WTC11 (cell line): Measurements from ENCODE around the gene JADE1. TPM values are rescaled to one million over a fixed set of nuclear protein-coding genes. Genes with fewer than 3 reads are reported as not detected.
A peak's percentile ranks its signal among the peaks of the same experiment; 100 is the strongest.

ENCODE experiments used
- ATAC-seq: fragments of 200-7000 bp; cut with Tn5 transposase; 2 replicates; pipeline ENCODE4 v1.10.0; 2021; ENCODE audit warnings: mild to moderate bottlenecking, moderate library complexity
- CTCF ChIA-PET: fragments of 300-600 bp; sonication (Branson Sonifier 250); formaldehyde crosslinking; loops from one replicate; lab custom pipeline; 2021; ENCODE audit warnings: antibody characterized with exemption; lab: Charles Lee
- POLR2A ChIA-PET: fragments of 350-600 bp; sonication (Branson Sonifier 250); formaldehyde crosslinking; loops from one replicate; lab custom pipeline; 2021; ENCODE audit warnings: antibody characterized with exemption; lab: Charles Lee
- DNase-seq: peaks from one replicate; pipeline ENCODE4 v3.0.0; 2021; ENCODE audit warnings: low spot score
- H3K27ac Mint-ChIP-seq: 2 replicates; pipeline ENCODE4 v1.8.0; 2021; ENCODE audit warnings: mixed read lengths
- H3K27me3 Mint-ChIP-seq: 2 replicates; pipeline ENCODE4 v1.8.0; 2021; ENCODE audit warnings: low read depth, mild to moderate bottlenecking, moderate library complexity, mixed read lengths
- H3K36me3 Mint-ChIP-seq: 2 replicates; pipeline ENCODE4 v1.8.0; 2021; ENCODE audit warnings: mixed read lengths
- H3K4me1 Mint-ChIP-seq: 2 replicates; pipeline ENCODE4 v1.8.0; 2022; ENCODE audit warnings: mixed read lengths
- H3K4me3 Mint-ChIP-seq: 2 replicates; pipeline ENCODE4 v1.8.0; 2021; ENCODE audit warnings: mild to moderate bottlenecking, moderate library complexity, mixed read lengths
- H3K9me3 Mint-ChIP-seq: 2 replicates; pipeline ENCODE4 v1.8.0; 2021; ENCODE audit warnings: mixed read lengths
- EMX1 ChIP-seq: fragments of 250-450 bp; sonication (Bioruptor Pico); IDR thresholded peaks from 2 replicates; pipeline ENCODE4 v1.8.0; 2021; ENCODE audit warnings: mild to moderate bottlenecking
- ERG ChIP-seq: fragments of 250-450 bp; sonication (Bioruptor Pico); IDR thresholded peaks from 2 replicates; pipeline ENCODE4 v1.8.0; 2021; ENCODE audit warnings: mild to moderate bottlenecking
- FOXK1 ChIP-seq: sonication (generic); formaldehyde crosslinking; IDR thresholded peaks from 2 replicates; pipeline ENCODE4 v1.8.0; 2022; ENCODE audit warnings: mild to moderate bottlenecking, moderate library complexity, missing genetic modification reagents
- GABPB1 ChIP-seq: sonication (generic); formaldehyde crosslinking; IDR thresholded peaks from 2 replicates; pipeline ENCODE4 v1.8.1; 2023; ENCODE audit warnings: mild to moderate bottlenecking, missing genetic modification reagents
- JAZF1 ChIP-seq: fragments of 250-450 bp; sonication (Bioruptor Pico); IDR thresholded peaks from 2 replicates; pipeline ENCODE4 v1.9.0; 2021; ENCODE audit warnings: moderate library complexity, mild to moderate bottlenecking, inconsistent platforms
- NFYB ChIP-seq: sonication (generic); formaldehyde crosslinking; conservative IDR thresholded peaks from 2 replicates; pipeline ENCODE4 v1.8.0; 2022; ENCODE audit warnings: low read depth, missing genetic modification reagents
- RORB ChIP-seq: fragments of 250-450 bp; sonication (Bioruptor Pico); IDR thresholded peaks from 2 replicates; pipeline ENCODE4 v1.9.0; 2021; ENCODE audit warnings: mild to moderate bottlenecking
- SOX15 ChIP-seq: fragments of 250-450 bp; sonication (Bioruptor Pico); IDR thresholded peaks from 2 replicates; pipeline ENCODE4 v1.9.0; 2021; ENCODE audit warnings: mild to moderate bottlenecking
- TEAD4 ChIP-seq: sonication (generic); formaldehyde crosslinking; IDR thresholded peaks from 2 replicates; pipeline ENCODE4 v1.8.0; 2022; ENCODE audit warnings: mild to moderate bottlenecking, missing genetic modification reagents
- ZBTB21 ChIP-seq: sonication (generic); formaldehyde crosslinking; IDR thresholded peaks from 2 replicates; pipeline ENCODE4 v1.8.1; 2023; ENCODE audit warnings: mild to moderate bottlenecking, missing genetic modification reagents, borderline replicate concordance
- ZBTB43 ChIP-seq: sonication (generic); formaldehyde crosslinking; IDR thresholded peaks from 2 replicates; pipeline ENCODE4 v1.8.1; 2023; ENCODE audit warnings: mild to moderate bottlenecking, missing genetic modification reagents
- ZNF219 ChIP-seq: sonication (generic); formaldehyde crosslinking; IDR thresholded peaks from 2 replicates; pipeline ENCODE4 v1.8.0; 2023; ENCODE audit warnings: missing genetic modification reagents, mild to moderate bottlenecking, borderline replicate concordance
- ZNF232 ChIP-seq: sonication (generic); formaldehyde crosslinking; IDR thresholded peaks from 2 replicates; pipeline ENCODE4 v1.8.0; 2022; ENCODE audit warnings: mild to moderate bottlenecking, missing genetic modification reagents
- ZNF396 ChIP-seq: fragments of 250-450 bp; sonication (Bioruptor Pico); IDR thresholded peaks from 2 replicates; pipeline ENCODE4 v1.8.0; 2021; ENCODE audit warnings: mild to moderate bottlenecking, moderate library complexity, borderline replicate concordance
- ZNF512 ChIP-seq: sonication (generic); formaldehyde crosslinking; IDR thresholded peaks from 2 replicates; pipeline ENCODE4 v1.8.1; 2022; ENCODE audit warnings: missing genetic modification reagents, borderline replicate concordance
- total RNA-seq: library from RNA; stranded (reverse); gene quantifications from 3 replicates; pipeline ENCODE4 v1.2.3, GENCODE V29; 2021
- TF ChIP-seq, protein P1 (sequence below): sonication (generic); formaldehyde crosslinking; IDR thresholded peaks from 2 replicates; pipeline ENCODE4 v1.8.1; 2022; ENCODE audit warnings: low read depth, mild to moderate bottlenecking, moderate library complexity, missing genetic modification reagents, borderline replicate concordance
- TF ChIP-seq, protein P2 (sequence below): sonication (generic); formaldehyde crosslinking; conservative IDR thresholded peaks from 2 replicates; pipeline ENCODE4 v1.8.1; 2023; ENCODE audit warnings: mild to moderate bottlenecking, low read depth, missing genetic modification reagents, moderate library complexity
- TF ChIP-seq, protein P3 (sequence below): fragments of 250-450 bp; sonication (Bioruptor Pico); IDR thresholded peaks from 2 replicates; pipeline ENCODE4 v1.9.0; 2021; ENCODE audit warnings: mild to moderate bottlenecking

The JADE1 gene
- total RNA-seq, 1 experiment from 2014 or later, result 132 TPM

- CTCF ChIA-PET, result no interaction called here
- Mint-ChIP-seq H3K27ac (peak overlapping the region; percentile 85; the same call in 1 of the 2 replicates), H3K9me3 (no peaks in the 10 kb centered on the region), H3K4me1 (peaks cover 6% of the 10 kb centered on the region), H3K4me3 (no peak overlapping the region), H3K36me3 (peaks cover 97% of the 10 kb centered on the region), H3K27me3 (no peaks in the 10 kb centered on the region)
- DNase-seq (no peak), ATAC-seq (no peak)
- POLR2A ChIA-PET, result interaction anchor here (1.1 kb wide), 1 partner anchor 38 kb away, joined by 4 read pairs; no protein-coding TSS in a partner anchor
- TF ChIP-seq ZNF219 (no peak), ZNF512 (no peak)
Observed at GRCh38 chr4:128850252-128850651, 40.8 kb downstream of the JADE1 start.

- ATAC-seq, result no peak
- H3K4me1 Mint-ChIP-seq, result peaks cover 10% of the 10 kb centered on the region
- H3K27ac Mint-ChIP-seq, result peak overlapping the region; percentile 80
- H3K27me3 Mint-ChIP-seq, result no peaks in the 10 kb centered on the region
- POLR2A ChIA-PET, result no interaction called here
- H3K36me3 Mint-ChIP-seq, result peaks cover 97% of the 10 kb centered on the region
- CTCF ChIA-PET, result no interaction called here
- no peaks in the 10 kb centered on the region for H3K9me3 Mint-ChIP-seq
- no peak for TF ChIP-seq ERG (CRISPR knock-in tag)
- no peak for TF ChIP-seq ZNF396 (CRISPR knock-in tag)
- no peak for TF ChIP-seq ZBTB21
- no peak for TF ChIP-seq FOXK1 (CRISPR knock-in tag)
- TF ChIP-seq, protein P1, sequence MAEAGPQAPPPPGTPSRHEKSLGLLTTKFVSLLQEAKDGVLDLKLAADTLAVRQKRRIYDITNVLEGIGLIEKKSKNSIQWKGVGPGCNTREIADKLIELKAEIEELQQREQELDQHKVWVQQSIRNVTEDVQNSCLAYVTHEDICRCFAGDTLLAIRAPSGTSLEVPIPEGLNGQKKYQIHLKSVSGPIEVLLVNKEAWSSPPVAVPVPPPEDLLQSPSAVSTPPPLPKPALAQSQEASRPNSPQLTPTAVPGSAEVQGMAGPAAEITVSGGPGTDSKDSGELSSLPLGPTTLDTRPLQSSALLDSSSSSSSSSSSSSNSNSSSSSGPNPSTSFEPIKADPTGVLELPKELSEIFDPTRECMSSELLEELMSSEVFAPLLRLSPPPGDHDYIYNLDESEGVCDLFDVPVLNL (CRISPR knock-in tag), result no peak
- TF ChIP-seq, protein P2, sequence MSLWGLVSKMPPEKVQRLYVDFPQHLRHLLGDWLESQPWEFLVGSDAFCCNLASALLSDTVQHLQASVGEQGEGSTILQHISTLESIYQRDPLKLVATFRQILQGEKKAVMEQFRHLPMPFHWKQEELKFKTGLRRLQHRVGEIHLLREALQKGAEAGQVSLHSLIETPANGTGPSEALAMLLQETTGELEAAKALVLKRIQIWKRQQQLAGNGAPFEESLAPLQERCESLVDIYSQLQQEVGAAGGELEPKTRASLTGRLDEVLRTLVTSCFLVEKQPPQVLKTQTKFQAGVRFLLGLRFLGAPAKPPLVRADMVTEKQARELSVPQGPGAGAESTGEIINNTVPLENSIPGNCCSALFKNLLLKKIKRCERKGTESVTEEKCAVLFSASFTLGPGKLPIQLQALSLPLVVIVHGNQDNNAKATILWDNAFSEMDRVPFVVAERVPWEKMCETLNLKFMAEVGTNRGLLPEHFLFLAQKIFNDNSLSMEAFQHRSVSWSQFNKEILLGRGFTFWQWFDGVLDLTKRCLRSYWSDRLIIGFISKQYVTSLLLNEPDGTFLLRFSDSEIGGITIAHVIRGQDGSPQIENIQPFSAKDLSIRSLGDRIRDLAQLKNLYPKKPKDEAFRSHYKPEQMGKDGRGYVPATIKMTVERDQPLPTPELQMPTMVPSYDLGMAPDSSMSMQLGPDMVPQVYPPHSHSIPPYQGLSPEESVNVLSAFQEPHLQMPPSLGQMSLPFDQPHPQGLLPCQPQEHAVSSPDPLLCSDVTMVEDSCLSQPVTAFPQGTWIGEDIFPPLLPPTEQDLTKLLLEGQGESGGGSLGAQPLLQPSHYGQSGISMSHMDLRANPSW (CRISPR knock-in tag), result no peak
- TF ChIP-seq ZBTB43 (CRISPR knock-in tag), result no peak
- TF ChIP-seq TEAD4, result no peak
- TF ChIP-seq SOX15 (CRISPR knock-in tag), result no peak
- TF ChIP-seq JAZF1, result no peak
- TF ChIP-seq, protein P3, sequence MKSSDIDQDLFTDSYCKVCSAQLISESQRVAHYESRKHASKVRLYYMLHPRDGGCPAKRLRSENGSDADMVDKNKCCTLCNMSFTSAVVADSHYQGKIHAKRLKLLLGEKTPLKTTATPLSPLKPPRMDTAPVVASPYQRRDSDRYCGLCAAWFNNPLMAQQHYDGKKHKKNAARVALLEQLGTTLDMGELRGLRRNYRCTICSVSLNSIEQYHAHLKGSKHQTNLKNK (CRISPR knock-in tag), result no peak
- TF ChIP-seq ZNF232 (CRISPR knock-in tag), result no peak
- no peak for TF ChIP-seq NFYB (CRISPR knock-in tag)
- TF ChIP-seq RORB (CRISPR knock-in tag), result no peak
- no peak for TF ChIP-seq EMX1
- TF ChIP-seq GABPB1 (CRISPR knock-in tag), result no peak
- no peak for DNase-seq
- H3K4me3 Mint-ChIP-seq, result no peak overlapping the region
Observed at GRCh38 chr4:128853741-128854140, 44.2 kb downstream of the JADE1 start.
